Activated naive CD8-positive, alpha-beta T cell treated with anti-CD3 and anti-CD28 coated beads, Interleukin-2, amount 50 U/mL, for 24 hours (primary cell): ENCODE measurements around the gene TMEM115.
A peak's percentile ranks its signal among the peaks of the same experiment; 100 is the strongest.

Experiments
- ATAC-seq: fragments of 150-1000 bp; cut with Tn5 transposase; one replicate; pipeline ENCODE4 v1.10.0; 2021
- DNase-seq: peaks from one replicate; pipeline ENCODE4 v3.0.0; 2021
- H3K27ac Mint-ChIP-seq: one replicate; pipeline ENCODE4 v1.8.0; 2021; ENCODE audit warnings: mild to moderate bottlenecking, mixed read lengths
- H3K27me3 Mint-ChIP-seq: one replicate; pipeline ENCODE4 v1.8.0; 2021; ENCODE audit warnings: mixed read lengths
- H3K36me3 Mint-ChIP-seq: one replicate; pipeline ENCODE4 v1.8.0; 2021; ENCODE audit warnings: low read depth, mixed read lengths
- H3K4me1 Mint-ChIP-seq: one replicate; pipeline ENCODE4 v1.8.0; 2021; ENCODE audit warnings: mixed read lengths
- H3K4me3 Mint-ChIP-seq: one replicate; pipeline ENCODE4 v1.8.0; 2021; ENCODE audit warnings: mild to moderate bottlenecking, moderate library complexity, mixed read lengths
- H3K9me3 Mint-ChIP-seq: one replicate; pipeline ENCODE4 v1.8.0; 2021; ENCODE audit warnings: mixed read lengths

TMEM115 gene

GRCh38 chr3:50350527-50351322 is 8.6 kb downstream of the TMEM115 start, which contains the start of the genes CYB561D2 and NPRL2:
Gene CYB561D2, plus strand, starts transcription at chr3:50350862. Its CDS starts 572 bp downstream, at chr3:50351434.
Gene NPRL2, minus strand, starts transcription at chr3:50350775. Its CDS starts 123 bp downstream, at chr3:50350652.
- ATAC-seq (peak; percentile 91), DNase-seq (peak; percentile 99)
- Mint-ChIP-seq H3K36me3 (peaks cover 19% of the 10 kb centered on the region), H3K4me1 (peaks cover 56% of the 10 kb centered on the region), H3K27ac (peak within 1 kb of the TSS; percentile 98), H3K4me3 (peak within 1 kb of the TSS; percentile 92), H3K9me3 (no peaks in the 10 kb centered on the region), H3K27me3 (no peaks in the 10 kb centered on the region)

- H3K4me1 Mint-ChIP-seq: peaks cover 54% of the 10 kb centered on the region
- peak overlapping the region; percentile 92 for H3K4me3 Mint-ChIP-seq
- no peaks in the 10 kb centered on the region for H3K27me3 Mint-ChIP-seq
- H3K36me3 Mint-ChIP-seq: peaks cover 19% of the 10 kb centered on the region
- peak overlapping the region; percentile 98 for H3K27ac Mint-ChIP-seq
- ATAC-seq (no peak), DNase-seq (no peak)
- no peaks in the 10 kb centered on the region for H3K9me3 Mint-ChIP-seq
These were observed 9.2 kb downstream of the TMEM115 start for GRCh38 chr3:50350213-50350526.

- Mint-ChIP-seq H3K27ac (peak overlapping the region; percentile 54), H3K36me3 (peaks cover 11% of the 10 kb centered on the region), H3K27me3 (no peaks in the 10 kb centered on the region), H3K4me1 (peaks cover 48% of the 10 kb centered on the region), H3K4me3 (no peak overlapping the region), H3K9me3 (no peaks in the 10 kb centered on the region)
- DNase-seq: peak; percentile 74
- ATAC-seq: no peak
These were observed 12.0 kb downstream of the TMEM115 start for GRCh38 chr3:50347187-50347813.

GRCh38 chr3:50345586-50346234 is 13.6 kb downstream of the TMEM115 start, which contains the start of gene ZMYND10:
Gene ZMYND10, minus strand, starts transcription at chr3:50345732. Its CDS starts 153 bp downstream, at chr3:50345579.
- Mint-ChIP-seq H3K36me3 (peaks cover 9% of the 10 kb centered on the region), H3K9me3 (no peaks in the 10 kb centered on the region), H3K27me3 (no peaks in the 10 kb centered on the region), H3K4me3 (peak within 1 kb of the TSS; percentile 65), H3K4me1 (peaks cover 48% of the 10 kb centered on the region), H3K27ac (no peak within 1 kb of the TSS)
- ATAC-seq (peak; percentile 12), DNase-seq (peak; percentile 82)

- DNase-seq (no peak), ATAC-seq (no peak)
- Mint-ChIP-seq H3K36me3 (peaks cover 8% of the 10 kb centered on the region), H3K4me1 (peaks cover 44% of the 10 kb centered on the region), H3K9me3 (no peaks in the 10 kb centered on the region), H3K4me3 (no peak overlapping the region), H3K27me3 (no peaks in the 10 kb centered on the region), H3K27ac (no peak overlapping the region)
These were observed 14.3 kb downstream of the TMEM115 start for GRCh38 chr3:50345008-50345407.

- Mint-ChIP-seq H3K36me3 (peaks cover 22% of the 10 kb centered on the region), H3K27me3 (no peaks in the 10 kb centered on the region), H3K27ac (no peak overlapping the region), H3K9me3 (no peaks in the 10 kb centered on the region), H3K4me1 (peaks cover 46% of the 10 kb centered on the region), H3K4me3 (no peak overlapping the region)
- DNase-seq: no peak
- ATAC-seq: no peak
These were observed 16.3 kb downstream of the TMEM115 start for GRCh38 chr3:50342813-50343633.

- ATAC-seq: no peak
- Mint-ChIP-seq H3K27me3 (no peaks in the 10 kb centered on the region), H3K4me1 (peaks cover 40% of the 10 kb centered on the region), H3K36me3 (peaks cover 18% of the 10 kb centered on the region), H3K27ac (no peak overlapping the region), H3K9me3 (no peaks in the 10 kb centered on the region), H3K4me3 (no peak overlapping the region)
- DNase-seq: no peak
These were observed 17.2 kb downstream of the TMEM115 start for GRCh38 chr3:50341996-50342650.

GRCh38 chr3:50341537-50341936 is 17.8 kb downstream of the TMEM115 start:
- peaks cover 40% of the 10 kb centered on the region for H3K4me1 Mint-ChIP-seq
- peak overlapping the region; percentile 98 for H3K4me3 Mint-ChIP-seq
- H3K36me3 Mint-ChIP-seq: peaks cover 20% of the 10 kb centered on the region
- no peaks in the 10 kb centered on the region for H3K27me3 Mint-ChIP-seq
- no peak for DNase-seq
- no peak overlapping the region for H3K27ac Mint-ChIP-seq
- H3K9me3 Mint-ChIP-seq: no peaks in the 10 kb centered on the region
- ATAC-seq: no peak

GRCh38 chr3:50340448-50341329 is 18.6 kb downstream of the TMEM115 start, which contains the start of gene RASSF1:
Gene RASSF1, minus strand, starts transcription at chr3:50340836. Its CDS starts 31 bp downstream, at chr3:50340805.
- Mint-ChIP-seq H3K4me1 (peaks cover 44% of the 10 kb centered on the region), H3K27me3 (no peaks in the 10 kb centered on the region), H3K4me3 (peak within 1 kb of the TSS; percentile 98), H3K27ac (peak within 1 kb of the TSS; percentile 98), H3K9me3 (no peaks in the 10 kb centered on the region), H3K36me3 (peaks cover 29% of the 10 kb centered on the region)
- DNase-seq (peak; percentile 84), ATAC-seq (peak; percentile 51)

GRCh38 chr3:50340147-50340447 is 19.2 kb downstream of the TMEM115 start:
- Mint-ChIP-seq H3K27ac (peak overlapping the region; percentile 98), H3K36me3 (peaks cover 35% of the 10 kb centered on the region), H3K9me3 (no peaks in the 10 kb centered on the region), H3K27me3 (no peaks in the 10 kb centered on the region), H3K4me1 (peaks cover 47% of the 10 kb centered on the region), H3K4me3 (peak overlapping the region; percentile 98)
- ATAC-seq (no peak), DNase-seq (no peak)

DNA sequence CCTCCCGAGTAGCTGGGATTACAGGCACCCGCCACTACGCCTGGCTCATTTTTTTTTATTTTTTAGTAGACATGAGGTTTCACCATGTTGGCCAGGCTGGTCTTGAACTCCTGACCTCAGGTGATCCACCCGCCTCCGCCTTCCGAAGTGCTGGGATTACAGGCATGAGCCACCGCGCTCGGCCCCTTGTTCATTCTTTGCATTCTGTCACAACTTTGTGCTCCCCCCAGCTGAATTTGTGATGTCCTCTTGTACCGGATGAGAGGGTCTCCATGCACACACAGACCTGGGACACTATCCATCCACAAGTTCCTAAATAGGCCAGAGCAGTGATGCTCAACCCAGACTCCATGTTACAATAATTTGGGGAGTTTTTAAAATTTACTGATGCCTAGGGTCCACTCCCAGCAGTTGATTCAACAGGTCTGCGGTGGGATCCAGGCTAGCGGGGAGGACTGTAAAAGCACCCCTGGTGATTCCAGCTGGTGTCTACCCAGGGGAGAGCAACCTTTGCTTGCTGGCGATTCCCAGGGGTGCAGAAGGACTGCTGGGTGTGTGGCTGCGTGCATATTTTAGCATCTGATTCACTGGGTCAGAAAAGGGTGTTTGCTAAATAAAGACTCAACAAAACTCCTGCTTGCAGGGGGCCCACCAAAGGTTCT is 19.7 kb downstream of the TMEM115 start:
- peaks cover 52% of the 10 kb centered on the region for H3K4me1 Mint-ChIP-seq
- H3K27ac Mint-ChIP-seq: peak overlapping the region; percentile 98
- peak overlapping the region; percentile 98 for H3K4me3 Mint-ChIP-seq
- peaks cover 37% of the 10 kb centered on the region for H3K36me3 Mint-ChIP-seq
- DNase-seq: no peak
- ATAC-seq: no peak
- H3K27me3 Mint-ChIP-seq: no peaks in the 10 kb centered on the region
- no peaks in the 10 kb centered on the region for H3K9me3 Mint-ChIP-seq

GRCh38 chr3:50338965-50339364 is 20.4 kb downstream of the TMEM115 start:
- Mint-ChIP-seq H3K27me3 (no peaks in the 10 kb centered on the region), H3K27ac (peak overlapping the region; percentile 98), H3K4me1 (peaks cover 58% of the 10 kb centered on the region), H3K36me3 (peaks cover 44% of the 10 kb centered on the region), H3K9me3 (no peaks in the 10 kb centered on the region), H3K4me3 (peak overlapping the region; percentile 98)
- ATAC-seq: no peak
- DNase-seq: no peak
